ENCODE results near the gene WNT1. TPM values are rescaled to one million over a fixed set of nuclear protein-coding genes. Genes with fewer than 3 reads are reported as not detected.

The WNT1 gene
- total and polyA plus RNA-seq, 2 of the 4 experiments (the other 2 are of a cell fraction) = not detected

GRCh38 chr12:48960834-48961233, 17.3 kb upstream of the WNT1 start (continued):
- TF ChIP-seq CTCF (conservative IDR thresholded peaks at IDR 0.05; ENCODE audit: low read depth, low read length) (no peak), MXI1 (IDR thresholded peaks at IDR 0.05; ENCODE audit: borderline replicate concordance, low read depth, low read length) (no peak), BHLHE40 (IDR thresholded peaks at IDR 0.05; ENCODE audit: low read depth, low read length) (no peak)

- Histone ChIP-seq H2AK5ac (ENCODE audit: low read depth, low read length) (no peak overlapping the region), H2BK5ac (ENCODE audit: low read depth, low read length, poor library complexity, severe bottlenecking) (no peak overlapping the region), H3K23ac (ENCODE audit: low read depth, low read length) (no peak overlapping the region), H3K4me1 (ENCODE audit: control insufficient read depth, insufficient read depth, low read length) (0 out of 2 replicates have a peak, but pooled peaks cover 1% of the 10 kb centered on the region), H3K27me3 (ENCODE audit: control insufficient read depth, insufficient read depth, low read length) (peaks cover 25% of the 10 kb centered on the region), H3K4me3 (ENCODE audit: insufficient read depth, low read depth, low read length) (no peak overlapping the region), H3K14ac (replicated peaks; ENCODE audit: low read depth, low read length) (no peak overlapping the region), H3K56ac (ENCODE audit: extremely low read depth, insufficient read depth, low read length) (no peak overlapping the region), H4K20me1 (ENCODE audit: insufficient read depth, low read length) (peaks cover 3% of the 10 kb centered on the region; the same call in 1 of the 2 replicates), H2BK20ac (ENCODE audit: low read depth, low read length) (no peak overlapping the region), H2BK15ac (ENCODE audit: low read depth, low read length) (no peak overlapping the region), H3K79me1 (ENCODE audit: low read depth in 1 of 2, low read length in 2 of 2) (peaks cover 0 to 9% of the 10 kb centered on the region in 2 experiments; a peak in 2 of 4 replicates), H3K9me1 (ENCODE audit: insufficient read depth, low read length) (no peaks in the 10 kb centered on the region), H2AFZ (replicated peaks; ENCODE audit: low read length, poor library complexity) (peak overlapping the region; percentile 78), H2BK120ac (ENCODE audit: low read depth, low read length) (no peak overlapping the region), H4K5ac (ENCODE audit: low read depth, low read length) (no peak overlapping the region), H3K4me2 (ENCODE audit: low read depth, low read length) (no peak overlapping the region), H4K91ac (ENCODE audit: insufficient read depth, low read depth, low read length) (no peak overlapping the region), H3K4ac (ENCODE audit: low read depth, low read length) (no peak overlapping the region), H4K8ac (ENCODE audit: low read depth in 2 of 2, low read length in 2 of 2) (no peak overlapping the region), H3K9me3 (ENCODE audit: control insufficient read depth, insufficient read depth, low read length) (no peaks in the 10 kb centered on the region), H3K36me3 (ENCODE audit: control insufficient read depth, insufficient read depth, low read length) (no peaks in the 10 kb centered on the region), H2AK9ac (replicated peaks; ENCODE audit: low read depth, low read length, poor library complexity) (peak overlapping the region; percentile 15), H3K27ac (ENCODE audit: insufficient read depth, low read length) (no peak overlapping the region), H3K18ac (ENCODE audit: low read depth, low read length) (no peak overlapping the region), H3K9ac (ENCODE audit: low read depth, low read length) (no peak overlapping the region)
- ATAC-seq (ENCODE audit: low read depth) (no peak), DNase-seq (no peak)
- dilution Hi-C loops (cut with HindIII; ENCODE audit: low sequenced_read_pairs, unreplicated experiment) (no loop called here), intact Hi-C loops (cut with micrococcal nuclease) (no loop called here), in situ Hi-C loops (cut with MboI; ENCODE audit: low sequenced_read_pairs) (no loop called here)
- TF ChIP-seq MAFK (IDR thresholded peaks at IDR 0.05; ENCODE audit: low read depth, low read length) = no peak
- no peak for TF ChIP-seq USF2 (IDR thresholded peaks at IDR 0.05; ENCODE audit: low read depth, low read length)
- ChIA-PET CTCF (no interaction called here), POLR2A (ENCODE audit: unreplicated experiment) (no interaction called here)
- 40% methylated on average over 1 of the region's 4 CpGs; no CpG with 5 or more reads in 1 of the 2 experiments for WGBS, 2 experiments (ENCODE audit: extremely low coverage in 2 of 2, insufficient read length in 1 of 2)
- BruUV-seq (replicated peaks) = no TSS peak
Observed at GRCh38 chr12:48961331-48961730, 16.8 kb upstream of the WNT1 start.

Measured in IMR-90 (cell line).